AG09309 (cell line): ENCODE data around the gene CUL4A.

Source experiments
- DNase-seq: peaks from one replicate; pipeline ENCODE4 v3.0.0-alpha.2; 2010; ENCODE audit warnings: low read depth
- H3K4me3 ChIP-seq: 2 replicates; pipeline ENCODE4 v1.5.1; 2011; ENCODE audit warnings: mild to moderate bottlenecking, low read depth, low read length, moderate library complexity; ENCODE audit not compliant: control insufficient read depth
- CTCF ChIP-seq: IDR thresholded peaks from 2 replicates; pipeline ENCODE4 v1.5.1; 2011; ENCODE audit warnings: mild to moderate bottlenecking, low read depth, low read length, inconsistent platforms; ENCODE audit not compliant: insufficient read depth, control insufficient read depth; ENCODE audit errors: missing control alignments

CUL4A gene

GRCh38 chr13:113219256-113219940 is 10.0 kb downstream of the CUL4A start:
- H3K4me3 ChIP-seq: no peak overlapping the region
- DNase-seq: no peak
- TF ChIP-seq CTCF: no peak

- H3K4me3 ChIP-seq: no peak overlapping the region
- no peak for DNase-seq
- TF ChIP-seq CTCF: no peak
These were observed 10.8 kb downstream of the CUL4A start for GRCh38 chr13:113220141-113220598.

- peak; percentile 35 for TF ChIP-seq CTCF
- H3K4me3 ChIP-seq: no peak overlapping the region
- no peak for DNase-seq
These were observed 11.5 kb downstream of the CUL4A start for GRCh38 chr13:113220877-113221276.

GRCh38 chr13:113223070-113223469 is 13.7 kb downstream of the CUL4A start:
- no peak overlapping the region for H3K4me3 ChIP-seq
- TF ChIP-seq CTCF: no peak
- DNase-seq: no peak

- no peak for TF ChIP-seq CTCF
- no peak overlapping the region for H3K4me3 ChIP-seq
- DNase-seq: no peak
These were observed 15.1 kb downstream of the CUL4A start for GRCh38 chr13:113224486-113224885.

- no peak for TF ChIP-seq CTCF
- no peak overlapping the region for H3K4me3 ChIP-seq
- DNase-seq: no peak
These were observed 16.1 kb downstream of the CUL4A start for GRCh38 chr13:113225515-113225914.
